GM12891 (cell line): Measurements from ENCODE around the gene SLC25A30.
"Not testable (repeated sequence)": the region's sequence is repeated elsewhere in the genome, so short reads cannot be mapped to it uniquely, and the experiment has no call there.

Source experiments
- POLR2A ChIP-seq: IDR thresholded peaks from 2 replicates; pipeline ENCODE4 v1.6.1; 2011; ENCODE audit warnings: low read depth, low read length, control low read depth
- POLR2AphosphoS5 ChIP-seq: IDR thresholded peaks from 2 replicates; pipeline ENCODE4 v1.6.1; 2011; ENCODE audit warnings: low read depth, low read length, control low read depth
- POU2F2 ChIP-seq: IDR thresholded peaks from 2 replicates; pipeline ENCODE4 v1.6.1; 2011; ENCODE audit warnings: low read depth, mild to moderate bottlenecking, control low read depth, low read length, moderate library complexity
- SPI1 ChIP-seq: IDR thresholded peaks from 2 replicates; pipeline ENCODE4 v1.6.1; 2011; ENCODE audit warnings: low read depth, low read length, control low read depth
- TAF1 ChIP-seq: IDR thresholded peaks from 2 replicates; pipeline ENCODE4 v1.6.1; 2011; ENCODE audit warnings: low read depth, low read length, control low read depth

GRCh38 chr13:45419389-45419788 is 1.2 kb upstream of the SLC25A30 start:
- not testable (repeated sequence) for TF ChIP-seq POLR2A, TAF1, POLR2AphosphoS5, POU2F2, SPI1
